Sigmoid colon (tissue), 4 donors: ENCODE results near the gene CTLA4.

Experiments
- CTCF ChIP-seq, 4 experiments: fragments of 450-650 bp in 3 of 4; fragments of 200-600 bp in 1 of 4; IDR thresholded peaks; one replicate each; pipeline ENCODE4 v1.5.1; 2016 to 2019; ENCODE audit warnings: antibody characterized with exemption in 4 of 4, mild to moderate bottlenecking in 3 of 4, moderate library complexity in 2 of 4
- POLR2A ChIP-seq, 2 donors: fragments of 450-650 bp; IDR thresholded peaks; one replicate each; pipeline ENCODE4 v1.6.1; 2016; ENCODE audit warnings: antibody characterized with exemption in 2 of 2, mild to moderate bottlenecking in 2 of 2, moderate library complexity in 2 of 2
- POLR2AphosphoS5 ChIP-seq, 4 donors: sonication (generic); formaldehyde crosslinking; IDR thresholded peaks; one replicate each; pipeline ENCODE4 v1.6.1; 2017; ENCODE audit warnings: antibody characterized with exemption in 4 of 4

- TF ChIP-seq CTCF (IDR thresholded peaks at IDR 0.05) (no peak), POLR2A (IDR thresholded peaks at IDR 0.05) (no peak), POLR2AphosphoS5 (IDR thresholded peaks at IDR 0.05) (no peak)
Measured at GRCh38 chr2:203819434-203820133, 48.0 kb upstream of the CTLA4 start.
